Measurements from ENCODE around the gene ATRIP. TPM values are rescaled to one million over a fixed set of nuclear protein-coding genes. Genes with fewer than 3 reads are reported as not detected.

Gene ATRIP
- total and polyA plus RNA-seq, 2 of the 8 experiments (the other 6 are each of a cell fraction or from before 2014, with no cell fraction given): 18.5 to 20.2 TPM

DNA sequence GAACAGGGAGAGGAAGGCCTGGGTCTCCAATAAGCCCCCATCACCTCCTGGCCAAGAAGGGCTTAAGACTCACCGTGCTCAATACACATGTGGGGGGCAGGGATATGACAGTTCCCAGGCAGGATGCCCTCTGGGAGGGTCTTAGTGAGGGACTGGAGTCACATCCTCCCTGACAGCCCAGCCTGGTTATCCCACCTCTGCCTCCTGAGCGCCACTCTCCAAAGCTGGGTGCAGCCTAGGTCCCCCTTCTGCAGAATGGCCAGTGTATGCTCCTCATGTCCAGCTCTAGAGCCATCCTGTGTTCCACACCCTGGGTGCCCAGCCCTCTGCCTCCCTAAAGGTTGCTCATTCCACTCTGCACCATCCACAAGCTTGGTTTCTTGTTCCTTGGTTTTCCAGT, 58.6 kb downstream of the ATRIP start:
- Histone ChIP-seq H2BK15ac (ENCODE audit: low read length) (peak overlapping the region; percentile 36; the same call in 1 of the 2 replicates), H3K56ac (replicated peaks; ENCODE audit: insufficient read length, low read depth, low read length) (no peak overlapping the region), H3K18ac (ENCODE audit: extremely low read depth, low read length) (peak overlapping the region; percentile 84), H3K23ac (ENCODE audit: insufficient read length) (no peak overlapping the region), H3K9me3 (ENCODE audit: insufficient read depth in 2 of 2, low read depth in 1 of 2, low read length in 1 of 2) (no peaks in the 10 kb centered on the region), H3K4ac (replicated peaks; ENCODE audit: insufficient read length, low read depth, low read length) (peak overlapping the region; percentile 36), H3K27ac (ENCODE audit: low read depth, low read length) (no peak overlapping the region), H2BK12ac (ENCODE audit: low read depth, low read length) (peak overlapping the region; percentile 87), H4K8ac (ENCODE audit: extremely low read depth, insufficient read depth, low read length) (no peak overlapping the region; the same call in 1 of the 2 replicates), H3K14ac (ENCODE audit: insufficient read length) (no peak overlapping the region), H3K4me2 (ENCODE audit: insufficient read depth in 1 of 2, low read depth in 2 of 2, low read length in 2 of 2) (peak overlapping the region; percentile 66 to 94; a peak in 2 of 4 replicates), H2BK5ac (ENCODE audit: low read depth, low read length) (peak overlapping the region; percentile 88; the same call in 1 of the 2 replicates), H4K91ac (replicated peaks; ENCODE audit: insufficient read length, low read length) (peak overlapping the region; percentile 25), H2AFZ (ENCODE audit: low read length) (no peak overlapping the region), H3K4me1 (replicated peaks in 1 of 4; ENCODE audit: control insufficient read depth in 3 of 4, insufficient read depth in 4 of 4, low read length in 3 of 4) (peaks cover 4 to 15% (median 12%) of the 10 kb centered on the region in 4 experiments), H3K23me2 (ENCODE audit: low read depth, low read length) (peaks cover 11% of the 10 kb centered on the region; the same call in 1 of the 2 replicates), H3K79me2 (ENCODE audit: control insufficient read depth in 1 of 2, insufficient read depth in 2 of 2, low read length in 2 of 2) (peaks cover 0 to 3% of the 10 kb centered on the region in 2 experiments; a peak in 1 of 4 replicates), H3K9ac (replicated peaks in 1 of 4; ENCODE audit: extremely low read depth in 1 of 4, low read depth in 3 of 4, low read length in 3 of 4) (no peak overlapping the region), H3K27me3 (replicated peaks in 1 of 4; ENCODE audit: control insufficient read depth in 3 of 4, extremely low read depth in 1 of 4, insufficient read depth in 3 of 4, low read length in 3 of 4) (peaks cover 0 to 3% (median 0%) of the 10 kb centered on the region in 4 experiments; a peak in 2 of 7 replicates), H2BK20ac (ENCODE audit: low read length) (0 out of 2 replicates have a peak overlapping the region, but pooled peaks have one; percentile 3), H3K79me1 (ENCODE audit: low read depth, low read length) (peaks cover 9% of the 10 kb centered on the region), H2AK5ac (ENCODE audit: low read depth, low read length) (peak overlapping the region; percentile 79; the same call in 1 of the 2 replicates), H4K5ac (ENCODE audit: insufficient read length, low read depth, low read length) (no peak overlapping the region), H3K36me3 (ENCODE audit: control insufficient read depth in 2 of 4, insufficient read depth in 4 of 4, low read length in 3 of 4) (peaks cover 0 to under 1% (median 0%) of the 10 kb centered on the region in 4 experiments; a peak in 1 of 8 replicates), H3K4me3 (ENCODE audit: extremely low read depth in 1 of 4, insufficient read depth in 2 of 4, low read depth in 3 of 4, low read length in 4 of 4) (no peak overlapping the region; a peak in 1 of 8 replicates), H4K20me1 (replicated peaks in 1 of 2; ENCODE audit: control insufficient read depth in 1 of 2, insufficient read depth in 2 of 2, low read length in 2 of 2) (peaks cover 0 to 2% of the 10 kb centered on the region in 2 experiments), H2BK120ac (replicated peaks; ENCODE audit: low read depth, low read length) (peak overlapping the region; percentile 88)
- ChIA-PET POLR2A (ENCODE audit: partially characterized antibody) (interaction anchor here (1.2 to 2.9 kb wide), 10 partner anchors 13 to 69 kb away, joined by 3 to 21 read pairs (median 6); partner anchors contain the start of genes ATRIP, CCDC51 and TMA7), CTCF (ENCODE audit: partially characterized antibody) (interaction anchor here (1.0 to 11.2 kb wide), 3 partner anchors 36 to 69 kb away, joined by 3 to 251 read pairs (median 13); a partner anchor contains a TSS)
- DNase-seq (ENCODE audit: low read depth in 1 of 2, low spot score in 2 of 2) (peak in 1 of 2 experiments; percentile 42), FAIRE-seq (no peak)
- WGBS, 2 experiments (ENCODE audit: extremely low coverage in 1 of 2, insufficient coverage in 1 of 2, insufficient read length in 1 of 2, insufficient replicate concordance in 2 of 2, low coverage in 1 of 2, low lambda C conversion rate in 2 of 2, missing lambda C conversion rate in 1 of 2): 88% methylated on average over 2 of the region's 2 CpGs; no CpG with 5 or more reads in 1 of the 2 experiments
- no peak for TF ChIP-seq EP300 (IDR thresholded peaks at IDR 0.05; ENCODE audit: borderline replicate concordance in 1 of 2, low read depth in 2 of 2, low read length in 2 of 2)
- no peak for TF ChIP-seq TAF7 (optimal IDR thresholded peaks at IDR 0.05; ENCODE audit: borderline replicate concordance, low read depth, low read length)
- no peak for TF ChIP-seq FOSL1 (IDR thresholded peaks at IDR 0.05; ENCODE audit: insufficient read depth, low read depth, low read length)
- no peak for TF ChIP-seq SIN3A (conservative IDR thresholded peaks at IDR 0.05 in 1 of 2, IDR thresholded peaks at IDR 0.05 in 1 of 2; ENCODE audit: low read depth in 1 of 2, low read length in 2 of 2)
- no peak for TF ChIP-seq TBP (IDR thresholded peaks at IDR 0.05; ENCODE audit: low read depth, low read length)
- no peak for TF ChIP-seq EGR1 (IDR thresholded peaks at IDR 0.05; ENCODE audit: borderline replicate concordance, low read depth, low read length)
- no peak for TF ChIP-seq KDM4A (IDR thresholded peaks at IDR 0.05; ENCODE audit: low read depth, low read length, severe bottlenecking)
- no peak for TF ChIP-seq CHD1 (IDR thresholded peaks at IDR 0.05; ENCODE audit: low read depth, low read length)
- TF ChIP-seq POLR2A (IDR thresholded peaks at IDR 0.05; ENCODE audit: control extremely low read depth in 1 of 2, low read depth in 2 of 2, low read length in 2 of 2): no peak
- TF ChIP-seq TEAD4 (IDR thresholded peaks at IDR 0.05; ENCODE audit: low read depth, low read length): no peak
- no peak for TF ChIP-seq HDAC2 (IDR thresholded peaks at IDR 0.05; ENCODE audit: borderline replicate concordance in 1 of 2, low read depth in 2 of 2, low read length in 2 of 2)
- no peak for TF ChIP-seq ASH2L (IDR thresholded peaks at IDR 0.05; ENCODE audit: low read length)

Measured in H1 (cell line).